Neural crest cell (in vitro differentiated cells): ENCODE data around the gene TBK1. TPM values are rescaled to one million over a fixed set of nuclear protein-coding genes. Genes with fewer than 3 reads are reported as not detected.

Experiments used
- DNase-seq: peaks from one replicate; pipeline ENCODE4 v3.0.0; 2021; ENCODE audit warnings: low read depth, mixed read lengths, low spot score
- H3K27ac Mint-ChIP-seq: one replicate; pipeline ENCODE4 v1.8.0; 2021; ENCODE audit warnings: mild to moderate bottlenecking, mixed read lengths; ENCODE audit not compliant: unreplicated experiment
- H3K27me3 Mint-ChIP-seq: 2 replicates; pipeline ENCODE4 v1.8.0; 2021; ENCODE audit warnings: low read depth, mild to moderate bottlenecking, mixed read lengths
- H3K36me3 Mint-ChIP-seq: 2 replicates; pipeline ENCODE4 v1.8.0; 2021; ENCODE audit warnings: low read depth, mild to moderate bottlenecking, mixed read lengths
- H3K4me1 Mint-ChIP-seq: 2 replicates; pipeline ENCODE4 v1.8.0; 2021; ENCODE audit warnings: mixed read lengths
- H3K4me3 Mint-ChIP-seq: one replicate; pipeline ENCODE4 v1.8.0; 2021; ENCODE audit warnings: mild to moderate bottlenecking, mixed read lengths
- H3K9me3 Mint-ChIP-seq: 2 replicates; pipeline ENCODE4 v1.8.0; 2021; ENCODE audit warnings: mixed read lengths
- CTCF ChIP-seq: fragments of 200-600 bp; sonication (generic); conservative IDR thresholded peaks from 2 replicates; pipeline ENCODE4 v1.5.0; 2021; ENCODE audit warnings: antibody characterized with exemption, mild to moderate bottlenecking
- total RNA-seq: library from RNA; stranded (reverse); gene quantifications from 2 replicates; pipeline ENCODE4 v1.2.1, GENCODE V29; 2021

TBK1 gene
- total RNA-seq, 1 donor from 2014 or later: 16.4 TPM

GRCh38 chr12:64478661-64479060 is 26.7 kb downstream of the TBK1 start:
- Mint-ChIP-seq H3K4me3 (no peak overlapping the region), H3K9me3 (peaks cover 9% of the 10 kb centered on the region), H3K4me1 (no peaks in the 10 kb centered on the region), H3K27ac (no peak overlapping the region), H3K36me3 (peaks cover 36% of the 10 kb centered on the region), H3K27me3 (no peaks in the 10 kb centered on the region)
- no peak for TF ChIP-seq CTCF
- DNase-seq: no peak

DNA sequence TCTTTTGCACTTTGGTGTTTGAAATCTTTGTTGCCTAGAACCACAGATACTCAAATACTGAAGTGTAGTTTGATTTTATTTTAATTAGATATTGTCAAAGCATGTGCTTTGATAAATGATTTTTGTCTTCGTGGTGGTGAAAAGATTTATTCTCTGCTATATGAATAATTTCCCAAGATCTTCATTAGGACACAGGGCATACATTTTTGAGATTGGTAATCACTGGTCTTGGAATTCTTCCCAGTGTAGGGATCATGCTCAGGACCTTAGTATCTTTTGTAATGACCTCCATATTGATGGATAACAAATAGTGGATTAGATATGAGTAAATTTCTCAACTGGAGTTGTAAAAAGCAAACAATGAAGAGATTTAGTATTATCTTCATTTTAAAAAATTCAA is 28.2 kb downstream of the TBK1 start:
- Mint-ChIP-seq H3K27me3 (no peaks in the 10 kb centered on the region), H3K9me3 (peaks cover 9% of the 10 kb centered on the region), H3K4me3 (no peak overlapping the region), H3K36me3 (peaks cover 27% of the 10 kb centered on the region), H3K4me1 (no peaks in the 10 kb centered on the region), H3K27ac (no peak overlapping the region)
- DNase-seq: no peak
- no peak for TF ChIP-seq CTCF

- H3K36me3 Mint-ChIP-seq: peaks cover 5% of the 10 kb centered on the region
- H3K27ac Mint-ChIP-seq: no peak overlapping the region
- H3K27me3 Mint-ChIP-seq: no peaks in the 10 kb centered on the region
- no peaks in the 10 kb centered on the region for H3K9me3 Mint-ChIP-seq
- no peak for TF ChIP-seq CTCF
- H3K4me3 Mint-ChIP-seq: no peak overlapping the region
- DNase-seq: no peak
- H3K4me1 Mint-ChIP-seq: no peaks in the 10 kb centered on the region
Observed at GRCh38 chr12:64486657-64487056, 34.7 kb downstream of the TBK1 start.

DNA sequence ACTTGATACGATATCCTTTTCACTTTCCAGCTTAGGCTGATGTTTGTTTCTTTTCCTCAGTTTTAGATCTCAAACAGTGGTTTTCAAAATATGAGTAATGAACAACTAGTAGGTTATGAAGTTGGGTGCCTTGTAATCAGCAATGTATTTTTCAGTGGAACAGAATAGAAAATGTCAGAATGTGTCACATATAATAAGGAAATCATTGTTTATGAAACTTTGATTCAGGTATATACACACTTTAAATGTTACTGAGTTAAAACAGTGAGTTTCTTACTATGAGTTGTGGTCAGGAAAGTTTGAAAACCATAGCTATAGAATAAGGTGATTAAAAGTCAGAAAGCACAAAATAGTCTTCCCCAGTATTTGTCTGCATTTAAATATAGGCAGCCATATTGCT is 39.8 kb downstream of the TBK1 start:
- Mint-ChIP-seq H3K36me3 (peaks cover 3% of the 10 kb centered on the region), H3K9me3 (no peaks in the 10 kb centered on the region), H3K4me3 (no peak overlapping the region), H3K27ac (no peak overlapping the region), H3K4me1 (no peaks in the 10 kb centered on the region), H3K27me3 (no peaks in the 10 kb centered on the region)
- TF ChIP-seq CTCF: no peak
- DNase-seq: no peak

GRCh38 chr12:64493513-64493912 is 41.6 kb downstream of the TBK1 start:
- H3K9me3 Mint-ChIP-seq: no peaks in the 10 kb centered on the region
- no peak for DNase-seq
- no peak for TF ChIP-seq CTCF
- H3K4me3 Mint-ChIP-seq: no peak overlapping the region
- H3K4me1 Mint-ChIP-seq: no peaks in the 10 kb centered on the region
- H3K27ac Mint-ChIP-seq: no peak overlapping the region
- H3K27me3 Mint-ChIP-seq: no peaks in the 10 kb centered on the region
- H3K36me3 Mint-ChIP-seq: peaks cover 5% of the 10 kb centered on the region
